ENCODE measurements around the gene DNAH1.

Gene DNAH1

GRCh38 chr3:52311576-52312119 lies 4.5 kb upstream of the DNAH1 start:
- no peak for DNase-seq (ENCODE audit: low spot score)

GRCh38 chr3:52313188-52313773 lies 2.8 kb upstream of the DNAH1 start:
- DNase-seq (ENCODE audit: low spot score) = no peak

- DNase-seq (ENCODE audit: low spot score) = peak; percentile 70
These were observed 2.3 kb upstream of the DNAH1 start for GRCh38 chr3:52313774-52314188.

- no peak for DNase-seq (ENCODE audit: low spot score)
These were observed 1.6 kb upstream of the DNAH1 start for GRCh38 chr3:52314489-52314888.

GRCh38 chr3:52315006-52315405 lies 1.1 kb upstream of the DNAH1 start:
- no peak for DNase-seq (ENCODE audit: low spot score)

GRCh38 chr3:52317208-52318000 lies 1.3 kb downstream of the DNAH1 start:
- DNase-seq (ENCODE audit: low spot score) = peak; percentile 58

GRCh38 chr3:52318186-52318816 lies 2.2 kb downstream of the DNAH1 start:
- no peak for DNase-seq (ENCODE audit: low spot score)

- DNase-seq (ENCODE audit: low spot score) = no peak
These were observed 3.9 kb downstream of the DNAH1 start for GRCh38 chr3:52319921-52320595.

GRCh38 chr3:52321481-52321880 lies 5.4 kb downstream of the DNAH1 start:
- DNase-seq (ENCODE audit: low spot score) = no peak

- DNase-seq (ENCODE audit: low spot score) = no peak
These were observed 6.3 kb downstream of the DNAH1 start for GRCh38 chr3:52322466-52322865.

GRCh38 chr3:52323526-52324295 lies 7.6 kb downstream of the DNAH1 start:
- peak; percentile 43 for DNase-seq (ENCODE audit: low spot score)

- DNase-seq (ENCODE audit: low spot score) = no peak
These were observed 8.6 kb downstream of the DNAH1 start for GRCh38 chr3:52324676-52325075.

GRCh38 chr3:52325686-52326085 lies 9.6 kb downstream of the DNAH1 start:
- no peak for DNase-seq (ENCODE audit: low spot score)

- no peak for DNase-seq (ENCODE audit: low spot score)
These were observed 10.9 kb downstream of the DNAH1 start for GRCh38 chr3:52326976-52327375.

GRCh38 chr3:52327486-52328290 lies 11.6 kb downstream of the DNAH1 start:
- no peak for DNase-seq (ENCODE audit: low spot score)

- DNase-seq (ENCODE audit: low spot score) = no peak
These were observed 12.5 kb downstream of the DNAH1 start for GRCh38 chr3:52328536-52329080.

- no peak for DNase-seq (ENCODE audit: low spot score)
These were observed 14.2 kb downstream of the DNAH1 start for GRCh38 chr3:52330194-52330805.

- DNase-seq (ENCODE audit: low spot score) = no peak
These were observed 15.0 kb downstream of the DNAH1 start for GRCh38 chr3:52331091-52331490.

- DNase-seq (ENCODE audit: low spot score) = no peak
These were observed 15.8 kb downstream of the DNAH1 start for GRCh38 chr3:52331906-52332305.

All from kidney tubule cell (primary cell).